Neural cell (in vitro differentiated cells): ENCODE measurements around the gene PGS1.

ENCODE experiments used
- EP300 ChIP-seq: fragments of 450-650 bp; conservative IDR thresholded peaks from 2 replicates; pipeline ENCODE4 v1.6.1; 2014; ENCODE audit warnings: antibody characterized with exemption, mild to moderate bottlenecking, moderate library complexity; ENCODE audit not compliant: poor library complexity, severe bottlenecking
- EZH2 ChIP-seq: fragments of 200-600, 300-800 bp; shearing (Covaris generic), sonication (generic); IDR thresholded peaks from 2 replicates; pipeline ENCODE4 v1.6.1; 2014; ENCODE audit warnings: antibody characterized with exemption, low read length, borderline replicate concordance, mild to moderate bottlenecking; ENCODE audit not compliant: insufficient read depth, poor library complexity, severe bottlenecking
- MXI1 ChIP-seq: fragments of 450-650 bp; conservative IDR thresholded peaks from 2 replicates; pipeline ENCODE4 v1.6.1; 2014; ENCODE audit warnings: antibody characterized with exemption, mild to moderate bottlenecking; ENCODE audit not compliant: poor library complexity, severe bottlenecking
- POLR2AphosphoS5 ChIP-seq: IDR thresholded peaks from 2 replicates; pipeline ENCODE4 v1.6.1; 2012
- RAD21 ChIP-seq: fragments of 450-650 bp; conservative IDR thresholded peaks from 2 replicates; pipeline ENCODE4 v1.6.1; 2014; ENCODE audit warnings: antibody characterized with exemption, mild to moderate bottlenecking, moderate library complexity
- SMC3 ChIP-seq: fragments of 450-650 bp; conservative IDR thresholded peaks from 2 replicates; pipeline ENCODE4 v1.6.1; 2014; ENCODE audit warnings: antibody characterized with exemption, mild to moderate bottlenecking, moderate library complexity; ENCODE audit not compliant: poor library complexity
- TF ChIP-seq, protein P1 (sequence below): fragments of 450-650 bp; IDR thresholded peaks from 2 replicates; pipeline ENCODE4 v1.5.1; 2014; ENCODE audit warnings: antibody characterized with exemption, mild to moderate bottlenecking, moderate library complexity; ENCODE audit not compliant: poor library complexity, severe bottlenecking

DNA sequence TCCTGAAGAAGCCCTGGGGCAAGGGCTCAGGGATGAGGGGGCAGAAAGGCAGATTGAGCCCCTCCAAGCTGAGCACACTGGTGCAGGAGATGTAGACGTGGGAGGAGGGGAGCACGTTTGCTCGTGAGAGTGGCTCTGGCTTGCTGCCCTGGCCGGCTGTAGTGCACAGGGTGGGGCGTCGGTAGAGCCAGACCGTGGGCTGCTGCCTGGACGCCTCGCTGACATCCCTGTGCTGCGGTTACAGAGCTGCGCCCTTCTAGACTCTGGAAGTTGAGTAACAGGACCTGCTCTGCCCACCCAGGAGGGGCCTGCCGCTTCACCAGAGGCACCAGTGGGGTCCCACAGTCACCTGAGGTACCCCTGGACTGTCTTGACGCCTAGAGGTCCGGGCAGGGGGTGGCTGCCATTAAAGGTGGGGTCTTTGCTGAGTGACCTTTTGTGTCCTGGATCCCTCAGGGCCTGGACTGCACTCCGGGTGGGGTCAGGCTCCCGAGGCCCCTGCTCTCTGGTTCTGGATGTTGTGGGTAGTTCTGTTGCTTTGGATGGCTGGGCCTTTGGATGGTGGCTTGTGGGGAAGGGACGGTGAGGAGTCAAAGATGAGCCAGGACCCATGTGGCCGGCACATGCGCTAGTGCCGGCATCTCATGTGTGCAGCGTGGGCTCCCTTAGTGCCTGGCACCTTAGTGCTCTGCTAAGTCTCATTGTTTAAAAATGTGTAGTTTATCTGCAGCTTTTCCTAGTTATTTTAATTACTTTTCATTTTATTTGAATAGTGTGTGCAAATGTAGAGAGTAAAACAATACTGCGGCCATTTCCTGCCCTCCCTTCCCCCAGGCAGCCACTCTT is 41.7 kb downstream of the PGS1 start:
- TF ChIP-seq, protein P1, sequence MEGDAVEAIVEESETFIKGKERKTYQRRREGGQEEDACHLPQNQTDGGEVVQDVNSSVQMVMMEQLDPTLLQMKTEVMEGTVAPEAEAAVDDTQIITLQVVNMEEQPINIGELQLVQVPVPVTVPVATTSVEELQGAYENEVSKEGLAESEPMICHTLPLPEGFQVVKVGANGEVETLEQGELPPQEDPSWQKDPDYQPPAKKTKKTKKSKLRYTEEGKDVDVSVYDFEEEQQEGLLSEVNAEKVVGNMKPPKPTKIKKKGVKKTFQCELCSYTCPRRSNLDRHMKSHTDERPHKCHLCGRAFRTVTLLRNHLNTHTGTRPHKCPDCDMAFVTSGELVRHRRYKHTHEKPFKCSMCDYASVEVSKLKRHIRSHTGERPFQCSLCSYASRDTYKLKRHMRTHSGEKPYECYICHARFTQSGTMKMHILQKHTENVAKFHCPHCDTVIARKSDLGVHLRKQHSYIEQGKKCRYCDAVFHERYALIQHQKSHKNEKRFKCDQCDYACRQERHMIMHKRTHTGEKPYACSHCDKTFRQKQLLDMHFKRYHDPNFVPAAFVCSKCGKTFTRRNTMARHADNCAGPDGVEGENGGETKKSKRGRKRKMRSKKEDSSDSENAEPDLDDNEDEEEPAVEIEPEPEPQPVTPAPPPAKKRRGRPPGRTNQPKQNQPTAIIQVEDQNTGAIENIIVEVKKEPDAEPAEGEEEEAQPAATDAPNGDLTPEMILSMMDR = no peak
- TF ChIP-seq POLR2AphosphoS5 (no peak), RAD21 (no peak), EZH2 (no peak), EP300 (no peak), SMC3 (no peak), MXI1 (no peak)
